NT2/D1 (cell line): ENCODE data around the gene CARD11.
"Not testable (repeated sequence)": the region's sequence is repeated elsewhere in the genome, so short reads cannot be mapped to it uniquely, and the experiment has no call there.

Source experiments
- DNase-seq: peaks from one replicate; pipeline ENCODE4 v3.0.0-alpha.2; 2011; ENCODE audit warnings: low read depth, low spot score
- H3K27me3 ChIP-seq: 2 replicates; pipeline ENCODE4 v1.6.0; 2011; ENCODE audit warnings: mild to moderate bottlenecking; ENCODE audit not compliant: insufficient read length, insufficient read depth
- H3K36me3 ChIP-seq: 2 replicates; pipeline ENCODE4 v1.6.1; 2011; ENCODE audit warnings: mild to moderate bottlenecking, low read length, mixed read lengths; ENCODE audit not compliant: insufficient read depth, insufficient read length
- H3K4me1 ChIP-seq: 2 replicates; pipeline ENCODE4 v1.5.1; 2011; ENCODE audit not compliant: insufficient read depth, insufficient read length
- H3K4me3 ChIP-seq: 2 replicates; pipeline ENCODE4 v1.5.1; 2011; ENCODE audit warnings: low read depth; ENCODE audit not compliant: insufficient read length
- H3K9ac ChIP-seq: 2 replicates; pipeline ENCODE4 v1.6.0; 2011; ENCODE audit warnings: low read depth; ENCODE audit not compliant: insufficient read length
- H3K9me3 ChIP-seq: 2 replicates; pipeline ENCODE4 v1.5.1; 2011; ENCODE audit warnings: mild to moderate bottlenecking, low read length; ENCODE audit not compliant: insufficient read depth
- SUZ12 ChIP-seq: IDR thresholded peaks from 2 replicates; pipeline ENCODE4 v1.6.1; 2011; ENCODE audit not compliant: insufficient read length, insufficient read depth; ENCODE audit errors: extremely low read depth
- YY1 ChIP-seq: IDR thresholded peaks from 2 replicates; pipeline ENCODE4 v1.6.1; 2011; ENCODE audit not compliant: insufficient read length, insufficient read depth
- ZNF274 ChIP-seq: IDR thresholded peaks from 2 replicates; pipeline ENCODE4 v1.6.1; 2011; ENCODE audit warnings: mild to moderate bottlenecking, low read depth, low read length

Gene CARD11

DNA sequence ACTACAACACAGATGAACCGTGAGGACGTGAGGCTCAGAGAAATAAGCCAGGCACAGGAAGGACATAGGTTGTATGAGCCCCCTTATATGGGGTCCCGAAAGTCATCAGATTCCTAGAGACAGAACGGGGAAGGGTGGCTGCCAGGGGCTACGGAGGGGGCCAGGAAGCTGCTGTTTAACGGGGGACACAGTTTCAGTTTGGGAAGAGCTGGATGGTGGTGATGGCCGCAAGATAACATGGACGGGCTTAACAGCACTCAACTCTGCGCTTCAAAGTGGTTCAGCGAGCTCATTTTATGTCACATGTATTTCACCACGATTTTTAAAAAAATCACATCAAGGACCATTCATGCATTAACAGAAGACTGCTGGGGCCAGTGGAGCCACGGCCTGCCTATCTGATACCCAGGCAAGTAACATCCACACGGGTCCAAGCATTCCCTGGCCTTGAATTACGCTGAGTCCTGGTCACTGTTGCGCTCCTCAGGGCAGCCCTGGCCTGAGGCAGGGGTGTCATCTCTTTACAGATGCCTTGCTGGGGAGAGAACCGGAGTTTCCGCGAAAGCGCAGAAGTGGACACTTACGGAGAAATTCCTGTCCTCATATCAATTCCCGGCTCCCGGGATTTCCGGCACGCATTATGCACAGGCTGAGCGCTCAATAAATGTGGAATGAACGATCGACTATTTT lies 1.5 kb downstream of the CARD11 start:
- no peaks in the 10 kb centered on the region for H3K36me3 ChIP-seq
- DNase-seq, result no peak
- H3K4me3 ChIP-seq, result no peak overlapping the region
- peaks cover 3% of the 10 kb centered on the region for H3K4me1 ChIP-seq
- no peaks in the 10 kb centered on the region for H3K27me3 ChIP-seq
- TF ChIP-seq ZNF274, result no peak
- no peak for TF ChIP-seq YY1
- TF ChIP-seq SUZ12, result no peak
- no peak overlapping the region for H3K9ac ChIP-seq
- no peaks in the 10 kb centered on the region for H3K9me3 ChIP-seq

DNA sequence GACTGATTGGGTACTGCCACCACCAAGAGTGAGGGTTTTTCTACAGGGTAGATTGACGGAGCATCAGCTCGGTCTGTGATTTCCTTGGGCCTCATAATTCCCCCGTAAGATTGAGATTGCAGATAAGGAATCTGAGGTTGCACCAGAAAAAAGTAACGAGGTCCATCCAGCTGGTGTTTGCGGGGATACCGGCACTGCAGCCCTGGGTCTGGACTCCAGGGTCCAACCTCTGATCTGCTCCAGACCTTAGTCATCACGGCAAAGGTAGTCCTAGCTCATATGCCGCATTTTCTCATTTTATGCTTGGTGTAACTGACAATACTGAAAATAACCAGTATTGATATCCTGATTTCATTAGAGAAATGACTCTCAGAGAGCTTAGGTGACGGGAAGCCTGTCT lies 3.9 kb downstream of the CARD11 start:
- Histone ChIP-seq H3K4me3 (no peak overlapping the region), H3K9ac (no peak overlapping the region), H3K27me3 (no peaks in the 10 kb centered on the region), H3K36me3 (no peaks in the 10 kb centered on the region), H3K4me1 (peaks cover 3% of the 10 kb centered on the region), H3K9me3 (no peaks in the 10 kb centered on the region)
- TF ChIP-seq SUZ12 (no peak), YY1 (no peak), ZNF274 (no peak)
- no peak for DNase-seq

DNA sequence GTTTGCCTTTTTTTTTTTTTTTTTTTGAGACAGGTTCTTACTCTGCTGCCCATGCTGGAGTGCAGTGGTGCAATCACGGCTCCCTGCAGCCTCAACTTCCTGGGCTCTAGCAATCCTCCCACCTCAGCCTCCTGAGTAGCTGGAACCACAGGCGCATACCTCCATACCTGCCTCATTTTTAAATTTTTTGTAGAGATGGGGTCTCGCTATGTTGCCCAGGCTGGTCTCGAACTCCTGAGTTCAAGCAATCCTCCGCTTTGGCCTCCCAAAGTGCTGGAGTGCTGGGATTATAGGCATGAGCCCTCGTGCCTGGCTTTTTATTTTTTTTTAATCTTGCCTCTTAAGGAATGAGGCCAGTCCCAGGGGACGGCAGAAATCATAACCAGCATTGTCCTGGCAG lies 5.7 kb downstream of the CARD11 start:
- not testable (repeated sequence) for DNase-seq, H3K4me1 ChIP-seq

DNA sequence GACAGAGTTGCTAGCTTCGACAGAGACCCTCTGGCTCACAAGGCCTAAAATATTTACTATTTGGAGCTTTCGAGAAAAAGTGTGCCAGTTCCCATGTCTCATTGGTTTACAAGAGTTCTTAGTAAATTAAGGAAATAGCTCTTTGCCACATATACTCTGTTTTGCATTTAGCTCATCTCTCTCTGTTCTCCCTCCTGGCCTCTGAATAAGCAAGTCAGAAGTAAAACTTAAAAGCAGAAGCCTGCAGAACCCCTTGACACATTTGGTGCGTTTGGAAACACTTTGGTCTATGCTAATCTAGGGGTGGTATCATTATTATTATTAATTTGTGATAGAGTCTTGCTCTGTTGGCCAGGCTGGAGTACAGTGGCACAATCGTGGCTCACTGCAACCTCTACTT lies 6.4 kb downstream of the CARD11 start:
- DNase-seq, result no peak
- TF ChIP-seq YY1, result no peak
- TF ChIP-seq SUZ12, result no peak
- no peak for TF ChIP-seq ZNF274
- H3K27me3 ChIP-seq, result no peaks in the 10 kb centered on the region
- H3K4me3 ChIP-seq, result no peak overlapping the region
- no peaks in the 10 kb centered on the region for H3K4me1 ChIP-seq
- no peaks in the 10 kb centered on the region for H3K9me3 ChIP-seq
- H3K9ac ChIP-seq, result no peak overlapping the region
- H3K36me3 ChIP-seq, result no peaks in the 10 kb centered on the region

More for the DNA sequence above, 5.7 kb downstream of the CARD11 start:
- not testable (repeated sequence) for H3K36me3 ChIP-seq, H3K9ac ChIP-seq, H3K27me3 ChIP-seq, H3K9me3 ChIP-seq, H3K4me3 ChIP-seq

DNA sequence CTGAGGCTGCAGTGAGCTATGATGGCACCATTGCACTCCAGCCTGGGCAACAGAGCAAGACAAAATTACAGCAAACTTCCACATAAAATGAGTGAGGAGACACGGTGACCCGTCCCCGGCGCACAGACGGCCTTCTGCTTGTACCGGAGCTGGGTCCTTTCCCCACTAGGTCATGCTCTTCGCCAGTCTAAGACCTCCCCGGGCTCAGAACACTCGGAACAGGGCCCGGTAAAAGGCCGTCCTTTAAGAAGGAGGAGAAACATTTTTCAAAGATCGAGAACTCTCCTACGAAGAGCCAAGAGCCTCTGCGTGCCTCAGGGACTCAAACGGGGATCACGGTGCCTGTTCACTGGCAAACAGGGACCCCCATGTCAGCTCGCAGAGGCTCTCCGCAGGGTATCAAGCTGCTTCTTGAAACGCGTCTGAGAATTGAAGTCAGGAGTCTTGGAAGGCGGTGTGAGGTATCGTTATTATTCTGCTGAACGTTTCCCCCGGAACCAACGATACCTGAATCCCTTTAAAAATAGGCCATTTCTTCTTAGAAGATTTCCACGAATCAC lies 9.0 kb downstream of the CARD11 start:
- no peaks in the 10 kb centered on the region for H3K27me3 ChIP-seq
- DNase-seq, result no peak
- H3K36me3 ChIP-seq, result no peaks in the 10 kb centered on the region
- H3K9me3 ChIP-seq, result no peaks in the 10 kb centered on the region
- H3K9ac ChIP-seq, result no peak overlapping the region
- no peaks in the 10 kb centered on the region for H3K4me1 ChIP-seq
- no peak for TF ChIP-seq SUZ12
- TF ChIP-seq ZNF274, result no peak
- no peak for TF ChIP-seq YY1
- no peak overlapping the region for H3K4me3 ChIP-seq

DNA sequence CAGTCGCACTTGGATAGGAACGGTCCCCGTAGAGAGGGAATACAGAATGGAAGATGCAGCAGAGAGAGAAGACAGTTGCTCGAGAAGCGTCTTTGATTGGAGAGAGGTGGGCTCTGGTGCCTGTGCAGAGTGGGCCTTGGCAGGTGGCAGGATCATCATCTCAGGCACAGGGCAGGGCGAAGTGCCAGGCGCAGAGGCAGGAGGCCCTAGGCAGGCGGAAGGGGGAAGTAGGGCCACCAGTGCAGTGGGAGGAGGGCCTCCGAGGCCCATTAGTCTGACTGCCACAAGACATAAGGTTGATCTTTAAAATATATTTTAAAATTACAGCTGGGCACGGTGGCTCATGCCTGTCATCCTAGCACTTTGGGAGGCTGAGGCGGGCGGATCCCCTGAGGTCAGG lies 10.1 kb downstream of the CARD11 start:
- no peak overlapping the region for H3K4me3 ChIP-seq
- no peaks in the 10 kb centered on the region for H3K27me3 ChIP-seq
- H3K4me1 ChIP-seq, result no peaks in the 10 kb centered on the region
- no peak for TF ChIP-seq SUZ12
- TF ChIP-seq YY1, result no peak
- TF ChIP-seq ZNF274, result no peak
- no peak for DNase-seq
- H3K36me3 ChIP-seq, result no peaks in the 10 kb centered on the region
- H3K9me3 ChIP-seq, result no peaks in the 10 kb centered on the region
- no peak overlapping the region for H3K9ac ChIP-seq

DNA sequence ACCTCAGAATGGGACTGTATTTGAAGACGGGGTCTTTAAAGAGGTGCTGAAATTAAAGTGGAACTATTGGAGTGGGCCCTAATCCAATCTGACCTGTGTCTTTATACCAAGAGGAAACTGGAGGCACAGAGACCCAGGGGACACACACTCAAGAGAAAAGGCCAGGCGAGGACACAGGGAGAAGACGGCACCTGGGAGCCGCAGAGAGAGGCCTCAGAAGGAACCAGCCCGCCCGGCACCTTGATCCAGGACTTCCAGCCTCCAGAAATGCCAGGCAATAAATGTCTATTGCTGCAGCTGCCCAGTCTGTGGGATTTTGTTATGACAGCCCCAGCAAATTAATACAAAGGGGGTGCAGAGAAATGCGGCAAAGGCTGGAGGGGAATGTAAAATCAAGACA lies 10.5 kb downstream of the CARD11 start:
- DNase-seq, result no peak
- H3K4me1 ChIP-seq, result peaks cover under 1% of the 10 kb centered on the region
- H3K9ac ChIP-seq, result no peak overlapping the region
- H3K27me3 ChIP-seq, result no peaks in the 10 kb centered on the region
- TF ChIP-seq ZNF274 (no peak), SUZ12 (no peak), YY1 (no peak)
- H3K4me3 ChIP-seq, result no peak overlapping the region
- no peaks in the 10 kb centered on the region for H3K9me3 ChIP-seq
- H3K36me3 ChIP-seq, result no peaks in the 10 kb centered on the region

DNA sequence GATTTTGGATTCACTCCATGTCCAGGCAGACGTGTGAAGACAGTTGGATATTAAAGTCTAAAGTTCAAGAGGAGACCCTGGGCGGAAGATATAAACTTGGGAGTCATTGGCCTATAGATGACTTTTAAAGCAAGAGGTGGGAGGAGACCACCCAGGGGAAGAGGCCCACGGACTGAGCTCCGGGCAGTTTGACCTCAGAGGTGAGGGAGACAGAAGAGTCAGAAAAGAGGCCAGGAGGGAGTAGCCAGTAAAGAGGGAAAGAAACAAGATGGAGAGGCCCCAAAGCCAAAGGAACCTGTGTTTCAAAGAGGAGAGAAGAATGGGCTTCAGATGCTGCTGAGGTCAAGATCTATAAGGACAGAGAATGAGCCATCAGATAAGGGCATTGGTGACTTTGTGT lies 11.4 kb downstream of the CARD11 start:
- H3K4me3 ChIP-seq, result no peak overlapping the region
- H3K36me3 ChIP-seq, result no peaks in the 10 kb centered on the region
- DNase-seq, result no peak
- H3K4me1 ChIP-seq, result peaks cover 4% of the 10 kb centered on the region
- no peak overlapping the region for H3K9ac ChIP-seq
- no peak for TF ChIP-seq SUZ12
- TF ChIP-seq YY1, result no peak
- no peak for TF ChIP-seq ZNF274
- H3K9me3 ChIP-seq, result no peaks in the 10 kb centered on the region
- H3K27me3 ChIP-seq, result no peaks in the 10 kb centered on the region
